Endodermal cell (in vitro differentiated cells): ENCODE measurements around the gene PLXNA2. TPM values are rescaled to one million over a fixed set of nuclear protein-coding genes. Genes with fewer than 3 reads are reported as not detected.

Source experiments
- DNase-seq: peaks from one replicate; pipeline ENCODE4 v3.0.0-alpha.2; 2017
- H3K27ac ChIP-seq: 2 replicates; pipeline ENCODE4 v1.5.1; 2013; ENCODE audit warnings: mild to moderate bottlenecking, low read depth, low read length, moderate library complexity
- H3K27me3 ChIP-seq: 2 replicates; pipeline ENCODE4 v1.6.1; 2013; ENCODE audit warnings: mild to moderate bottlenecking, low read length, moderate library complexity; ENCODE audit not compliant: insufficient read depth, control insufficient read depth, poor library complexity, severe bottlenecking
- H3K36me3 ChIP-seq: 2 replicates; pipeline ENCODE4 v1.7.0; 2013; ENCODE audit warnings: mild to moderate bottlenecking, low read length, moderate library complexity; ENCODE audit not compliant: control insufficient read depth, insufficient read depth
- H3K4me1 ChIP-seq: one replicate; pipeline ENCODE4 v1.7.0; 2013; ENCODE audit warnings: low read length; ENCODE audit not compliant: control insufficient read depth, insufficient read depth
- H3K4me3 ChIP-seq: 2 replicates; pipeline ENCODE4 v1.5.1; 2013; ENCODE audit warnings: mild to moderate bottlenecking, low read length, moderate library complexity
- H3K9ac ChIP-seq: 2 replicates; pipeline ENCODE4 v1.6.1; 2013; ENCODE audit warnings: mild to moderate bottlenecking, low read length, moderate library complexity; ENCODE audit not compliant: poor library complexity, severe bottlenecking; ENCODE audit errors: extremely low read depth
- H3K9me3 ChIP-seq: 2 replicates; pipeline ENCODE4 v1.6.1; 2013; ENCODE audit warnings: mild to moderate bottlenecking, low read length, moderate library complexity; ENCODE audit not compliant: control insufficient read depth
- H3K27ac Mint-ChIP-seq: 2 replicates; pipeline ENCODE4 v1.8.0; 2020; ENCODE audit warnings: mixed read lengths
- H3K27me3 Mint-ChIP-seq: 2 replicates; pipeline ENCODE4 v1.8.0; 2021; ENCODE audit warnings: mild to moderate bottlenecking, mixed read lengths; ENCODE audit not compliant: insufficient read depth
- H3K36me3 Mint-ChIP-seq: 2 replicates; pipeline ENCODE4 v1.8.0; 2020; ENCODE audit warnings: low read depth, mixed read lengths
- H3K4me1 Mint-ChIP-seq: 2 replicates; pipeline ENCODE4 v1.8.0; 2020; ENCODE audit warnings: mixed read lengths
- H3K4me3 Mint-ChIP-seq: 2 replicates; pipeline ENCODE4 v1.8.0; 2020; ENCODE audit warnings: mild to moderate bottlenecking, moderate library complexity, mixed read lengths
- H3K9me3 Mint-ChIP-seq: 2 replicates; pipeline ENCODE4 v1.8.0; 2020; ENCODE audit warnings: mild to moderate bottlenecking, mixed read lengths
- WGBS, 2 experiments: methylation state at CpG; one replicate each; pipeline versions ENCODE4 v1.1.5 to v1.1.7; 2013; ENCODE audit warnings: missing lambda C conversion rate in 2 of 2, mixed read lengths in 1 of 2; ENCODE audit not compliant: insufficient coverage in 1 of 2, insufficient read length in 1 of 2; 5-methylcytosine and 5-hydroxymethylcytosine counted together
- total RNA-seq, 2 donors: library from RNA; stranded (reverse); fragmentation: NEBNext Ultra II Directional in 1 of 2; extraction: Animal tissue kit (Norgen Biotek cat#: 25700) in 1 of 2; gene quantifications; 2 replicates in 1 of 2; 3 replicates in 1 of 2; pipeline ENCODE4 v1.2.1, GENCODE V29; 2021
- TF ChIP-seq, protein P1 (sequence below): fragments of 200-600 bp; sonication (generic); conservative IDR thresholded peaks from 2 replicates; pipeline ENCODE4 v1.5.0; 2021; ENCODE audit warnings: antibody characterized with exemption, mild to moderate bottlenecking

The PLXNA2 gene
- total RNA-seq, 2 donors from 2014 or later = 61.2 to 86.1 TPM

GRCh38 chr1:208009303-208009702 lies 234.9 kb downstream of the PLXNA2 start:
- Mint-ChIP-seq H3K27me3 (peaks cover 8% of the 10 kb centered on the region), H3K36me3 (no peaks in the 10 kb centered on the region), H3K4me1 (no peaks in the 10 kb centered on the region), H3K4me3 (no peak overlapping the region), H3K27ac (no peak overlapping the region), H3K9me3 (no peaks in the 10 kb centered on the region)
- no peak for DNase-seq
- no peaks in the 10 kb centered on the region for H3K9me3 ChIP-seq
- no peak overlapping the region for H3K4me3 ChIP-seq
- no peak overlapping the region for H3K27ac ChIP-seq
- H3K36me3 ChIP-seq = no peaks in the 10 kb centered on the region
- H3K4me1 ChIP-seq = no peaks in the 10 kb centered on the region
- TF ChIP-seq, protein P1, sequence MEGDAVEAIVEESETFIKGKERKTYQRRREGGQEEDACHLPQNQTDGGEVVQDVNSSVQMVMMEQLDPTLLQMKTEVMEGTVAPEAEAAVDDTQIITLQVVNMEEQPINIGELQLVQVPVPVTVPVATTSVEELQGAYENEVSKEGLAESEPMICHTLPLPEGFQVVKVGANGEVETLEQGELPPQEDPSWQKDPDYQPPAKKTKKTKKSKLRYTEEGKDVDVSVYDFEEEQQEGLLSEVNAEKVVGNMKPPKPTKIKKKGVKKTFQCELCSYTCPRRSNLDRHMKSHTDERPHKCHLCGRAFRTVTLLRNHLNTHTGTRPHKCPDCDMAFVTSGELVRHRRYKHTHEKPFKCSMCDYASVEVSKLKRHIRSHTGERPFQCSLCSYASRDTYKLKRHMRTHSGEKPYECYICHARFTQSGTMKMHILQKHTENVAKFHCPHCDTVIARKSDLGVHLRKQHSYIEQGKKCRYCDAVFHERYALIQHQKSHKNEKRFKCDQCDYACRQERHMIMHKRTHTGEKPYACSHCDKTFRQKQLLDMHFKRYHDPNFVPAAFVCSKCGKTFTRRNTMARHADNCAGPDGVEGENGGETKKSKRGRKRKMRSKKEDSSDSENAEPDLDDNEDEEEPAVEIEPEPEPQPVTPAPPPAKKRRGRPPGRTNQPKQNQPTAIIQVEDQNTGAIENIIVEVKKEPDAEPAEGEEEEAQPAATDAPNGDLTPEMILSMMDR = no peak
- 92 to 95% methylated on average over 4 to 8 of the region's 8 CpGs for WGBS, 2 experiments
- no peak overlapping the region for H3K9ac ChIP-seq
- H3K27me3 ChIP-seq = no peaks in the 10 kb centered on the region

- no peak overlapping the region for H3K4me3 ChIP-seq
- H3K27me3 ChIP-seq = no peaks in the 10 kb centered on the region
- Mint-ChIP-seq H3K36me3 (no peaks in the 10 kb centered on the region), H3K27ac (no peak overlapping the region), H3K4me3 (no peak overlapping the region), H3K4me1 (no peaks in the 10 kb centered on the region), H3K9me3 (no peaks in the 10 kb centered on the region), H3K27me3 (peaks cover 8% of the 10 kb centered on the region)
- no peaks in the 10 kb centered on the region for H3K4me1 ChIP-seq
- H3K36me3 ChIP-seq = no peaks in the 10 kb centered on the region
- H3K9ac ChIP-seq = no peak overlapping the region
- 92 to 100% methylated on average over 2 to 3 of the region's 3 CpGs for WGBS, 2 experiments
- DNase-seq = no peak
- no peak overlapping the region for H3K27ac ChIP-seq
- TF ChIP-seq, protein P1 = no peak
- H3K9me3 ChIP-seq = no peaks in the 10 kb centered on the region
Observed at GRCh38 chr1:208008534-208008933, 235.7 kb downstream of the PLXNA2 start.

GRCh38 chr1:208007938-208008342 lies 236.2 kb downstream of the PLXNA2 start:
- H3K9ac ChIP-seq = no peak overlapping the region
- no peaks in the 10 kb centered on the region for H3K9me3 ChIP-seq
- DNase-seq = no peak
- H3K4me1 Mint-ChIP-seq = no peaks in the 10 kb centered on the region
- no peaks in the 10 kb centered on the region for H3K9me3 Mint-ChIP-seq
- H3K4me3 ChIP-seq = no peak overlapping the region
- H3K36me3 ChIP-seq = no peaks in the 10 kb centered on the region
- H3K4me3 Mint-ChIP-seq = no peak overlapping the region
- 91 to 93% methylated on average over 5 of the region's 5 CpGs for WGBS, 2 experiments
- H3K27me3 Mint-ChIP-seq = peaks cover 9% of the 10 kb centered on the region
- TF ChIP-seq, protein P1 = no peak
- H3K4me1 ChIP-seq = no peaks in the 10 kb centered on the region
- no peaks in the 10 kb centered on the region for H3K36me3 Mint-ChIP-seq
- H3K27me3 ChIP-seq = no peaks in the 10 kb centered on the region
- no peak overlapping the region for H3K27ac Mint-ChIP-seq
- H3K27ac ChIP-seq = no peak overlapping the region
